Measurements from ENCODE around the gene SCLT1. TPM values are rescaled to one million over a fixed set of nuclear protein-coding genes. Genes with fewer than 3 reads are reported as not detected.

The SCLT1 gene
- polyA plus RNA-seq, 1 donor from 2014 or later, result 12.8 TPM

- H3K27me3 ChIP-seq (ENCODE audit: insufficient read depth, low read depth, low read length), result no peaks in the 10 kb centered on the region
- H3K9me2 ChIP-seq (ENCODE audit: insufficient read depth, low read length), result no peaks in the 10 kb centered on the region
- TF ChIP-seq SMC3 (conservative IDR thresholded peaks at IDR 0.05; ENCODE audit: poor library complexity) (no peak), EZH2 (IDR thresholded peaks at IDR 0.05; ENCODE audit: borderline replicate concordance, insufficient read depth, low read length, poor library complexity, severe bottlenecking) (no peak), POLR2AphosphoS5 (IDR thresholded peaks at IDR 0.05) (no peak), MXI1 (conservative IDR thresholded peaks at IDR 0.05; ENCODE audit: poor library complexity, severe bottlenecking) (no peak), RAD21 (conservative IDR thresholded peaks at IDR 0.05) (no peak), TAF1 (IDR thresholded peaks at IDR 0.05; ENCODE audit: low read depth) (no peak), EP300 (conservative IDR thresholded peaks at IDR 0.05; ENCODE audit: poor library complexity, severe bottlenecking) (no peak)
- TF ChIP-seq, protein P1, sequence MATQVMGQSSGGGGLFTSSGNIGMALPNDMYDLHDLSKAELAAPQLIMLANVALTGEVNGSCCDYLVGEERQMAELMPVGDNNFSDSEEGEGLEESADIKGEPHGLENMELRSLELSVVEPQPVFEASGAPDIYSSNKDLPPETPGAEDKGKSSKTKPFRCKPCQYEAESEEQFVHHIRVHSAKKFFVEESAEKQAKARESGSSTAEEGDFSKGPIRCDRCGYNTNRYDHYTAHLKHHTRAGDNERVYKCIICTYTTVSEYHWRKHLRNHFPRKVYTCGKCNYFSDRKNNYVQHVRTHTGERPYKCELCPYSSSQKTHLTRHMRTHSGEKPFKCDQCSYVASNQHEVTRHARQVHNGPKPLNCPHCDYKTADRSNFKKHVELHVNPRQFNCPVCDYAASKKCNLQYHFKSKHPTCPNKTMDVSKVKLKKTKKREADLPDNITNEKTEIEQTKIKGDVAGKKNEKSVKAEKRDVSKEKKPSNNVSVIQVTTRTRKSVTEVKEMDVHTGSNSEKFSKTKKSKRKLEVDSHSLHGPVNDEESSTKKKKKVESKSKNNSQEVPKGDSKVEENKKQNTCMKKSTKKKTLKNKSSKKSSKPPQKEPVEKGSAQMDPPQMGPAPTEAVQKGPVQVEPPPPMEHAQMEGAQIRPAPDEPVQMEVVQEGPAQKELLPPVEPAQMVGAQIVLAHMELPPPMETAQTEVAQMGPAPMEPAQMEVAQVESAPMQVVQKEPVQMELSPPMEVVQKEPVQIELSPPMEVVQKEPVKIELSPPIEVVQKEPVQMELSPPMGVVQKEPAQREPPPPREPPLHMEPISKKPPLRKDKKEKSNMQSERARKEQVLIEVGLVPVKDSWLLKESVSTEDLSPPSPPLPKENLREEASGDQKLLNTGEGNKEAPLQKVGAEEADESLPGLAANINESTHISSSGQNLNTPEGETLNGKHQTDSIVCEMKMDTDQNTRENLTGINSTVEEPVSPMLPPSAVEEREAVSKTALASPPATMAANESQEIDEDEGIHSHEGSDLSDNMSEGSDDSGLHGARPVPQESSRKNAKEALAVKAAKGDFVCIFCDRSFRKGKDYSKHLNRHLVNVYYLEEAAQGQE (IDR thresholded peaks at IDR 0.05; ENCODE audit: borderline replicate concordance), result no peak
- TF ChIP-seq, protein P2, sequence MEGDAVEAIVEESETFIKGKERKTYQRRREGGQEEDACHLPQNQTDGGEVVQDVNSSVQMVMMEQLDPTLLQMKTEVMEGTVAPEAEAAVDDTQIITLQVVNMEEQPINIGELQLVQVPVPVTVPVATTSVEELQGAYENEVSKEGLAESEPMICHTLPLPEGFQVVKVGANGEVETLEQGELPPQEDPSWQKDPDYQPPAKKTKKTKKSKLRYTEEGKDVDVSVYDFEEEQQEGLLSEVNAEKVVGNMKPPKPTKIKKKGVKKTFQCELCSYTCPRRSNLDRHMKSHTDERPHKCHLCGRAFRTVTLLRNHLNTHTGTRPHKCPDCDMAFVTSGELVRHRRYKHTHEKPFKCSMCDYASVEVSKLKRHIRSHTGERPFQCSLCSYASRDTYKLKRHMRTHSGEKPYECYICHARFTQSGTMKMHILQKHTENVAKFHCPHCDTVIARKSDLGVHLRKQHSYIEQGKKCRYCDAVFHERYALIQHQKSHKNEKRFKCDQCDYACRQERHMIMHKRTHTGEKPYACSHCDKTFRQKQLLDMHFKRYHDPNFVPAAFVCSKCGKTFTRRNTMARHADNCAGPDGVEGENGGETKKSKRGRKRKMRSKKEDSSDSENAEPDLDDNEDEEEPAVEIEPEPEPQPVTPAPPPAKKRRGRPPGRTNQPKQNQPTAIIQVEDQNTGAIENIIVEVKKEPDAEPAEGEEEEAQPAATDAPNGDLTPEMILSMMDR (IDR thresholded peaks at IDR 0.05; ENCODE audit: poor library complexity, severe bottlenecking), result no peak
- H3K36me3 ChIP-seq (ENCODE audit: insufficient read depth, low read length), result no peaks in the 10 kb centered on the region
- H3K79me2 ChIP-seq (replicated peaks; ENCODE audit: insufficient read depth, low read length), result no peaks in the 10 kb centered on the region
- no peak overlapping the region for H3K27ac ChIP-seq (ENCODE audit: low read length)
- H3K9ac ChIP-seq (ENCODE audit: low read length), result no peak overlapping the region
- no peak overlapping the region for H3K4me3 ChIP-seq (ENCODE audit: low read length)
- no peaks in the 10 kb centered on the region for H4K20me1 ChIP-seq (ENCODE audit: insufficient read depth)
- H2AFZ ChIP-seq (ENCODE audit: low read depth, low read length), result no peak overlapping the region
- H3K9me3 ChIP-seq (ENCODE audit: low read length), result no peaks in the 10 kb centered on the region
- no peak overlapping the region for H3K4me2 ChIP-seq (ENCODE audit: low read length)
- H3F3A ChIP-seq (ENCODE audit: insufficient read depth, low read length, poor library complexity, severe bottlenecking), result no peaks in the 10 kb centered on the region
Measured at GRCh38 chr4:128861856-128862518, 231.4 kb downstream of the SCLT1 start.

- Histone ChIP-seq H3F3A (ENCODE audit: insufficient read depth, low read length, poor library complexity, severe bottlenecking) (no peaks in the 10 kb centered on the region), H3K9me2 (ENCODE audit: insufficient read depth, low read length) (no peaks in the 10 kb centered on the region), H3K27ac (ENCODE audit: low read length) (no peak overlapping the region), H3K4me3 (ENCODE audit: low read length) (no peak overlapping the region), H2AFZ (ENCODE audit: low read depth, low read length) (no peak overlapping the region), H3K9ac (ENCODE audit: low read length) (no peak overlapping the region), H3K27me3 (ENCODE audit: insufficient read depth, low read depth, low read length) (no peaks in the 10 kb centered on the region), H3K9me3 (ENCODE audit: low read length) (no peaks in the 10 kb centered on the region), H3K4me2 (ENCODE audit: low read length) (no peak overlapping the region), H3K36me3 (ENCODE audit: insufficient read depth, low read length) (no peaks in the 10 kb centered on the region), H3K79me2 (replicated peaks; ENCODE audit: insufficient read depth, low read length) (no peaks in the 10 kb centered on the region), H4K20me1 (ENCODE audit: insufficient read depth) (no peaks in the 10 kb centered on the region)
- TF ChIP-seq POLR2AphosphoS5 (IDR thresholded peaks at IDR 0.05), result no peak
- TF ChIP-seq SMC3 (conservative IDR thresholded peaks at IDR 0.05; ENCODE audit: poor library complexity), result no peak
- TF ChIP-seq, protein P1 (IDR thresholded peaks at IDR 0.05; ENCODE audit: borderline replicate concordance), result no peak
- no peak for TF ChIP-seq EZH2 (IDR thresholded peaks at IDR 0.05; ENCODE audit: borderline replicate concordance, insufficient read depth, low read length, poor library complexity, severe bottlenecking)
- TF ChIP-seq TAF1 (IDR thresholded peaks at IDR 0.05; ENCODE audit: low read depth), result no peak
- TF ChIP-seq RAD21 (conservative IDR thresholded peaks at IDR 0.05), result no peak
- TF ChIP-seq EP300 (conservative IDR thresholded peaks at IDR 0.05; ENCODE audit: poor library complexity, severe bottlenecking), result no peak
- TF ChIP-seq MXI1 (conservative IDR thresholded peaks at IDR 0.05; ENCODE audit: poor library complexity, severe bottlenecking), result no peak
- TF ChIP-seq, protein P2 (IDR thresholded peaks at IDR 0.05; ENCODE audit: poor library complexity, severe bottlenecking), result no peak
Measured at GRCh38 chr4:128859887-128860677, 233.3 kb downstream of the SCLT1 start.

Data from neural cell (in vitro differentiated cells).